CD14-positive monocyte (primary cell): ENCODE results near the gene VPS52. TPM values are rescaled to one million over a fixed set of nuclear protein-coding genes. Genes with fewer than 3 reads are reported as not detected.

Experiments used
- DNase-seq, 3 donors: peaks; one replicate each; pipeline ENCODE4 v3.0.0-alpha.2; 2011 to 2022
- H2AFZ ChIP-seq: 2 replicates; pipeline ENCODE4 v1.6.0; 2012; ENCODE audit warnings: mild to moderate bottlenecking, low read depth, low read length, inconsistent platforms; ENCODE audit not compliant: insufficient read depth, poor library complexity, severe bottlenecking
- H3K27ac ChIP-seq, 2 donors: 1 replicate in 1 of 2; 2 replicates in 1 of 2; pipeline ENCODE4 v1.5.1; 2012 to 2013; ENCODE audit warnings: low read length in 2 of 2, control low read depth in 1 of 2, inconsistent platforms in 1 of 2, low read depth in 1 of 2, mild to moderate bottlenecking in 1 of 2
- H3K27me3 ChIP-seq, 2 donors: one replicate each; pipeline versions ENCODE4 v1.6.0 to v1.6.1; 2011 to 2013; ENCODE audit warnings: low read length in 2 of 2; ENCODE audit not compliant: control insufficient read depth in 2 of 2, insufficient read depth in 2 of 2
- H3K36me3 ChIP-seq, 2 donors: replicated peaks in 1 of 2; 1 replicate in 1 of 2; 2 replicates in 1 of 2; pipeline versions ENCODE4 v1.5.1 to v1.6.1; 2012 to 2013; ENCODE audit warnings: low read length in 2 of 2, control low read depth in 1 of 2, inconsistent platforms in 1 of 2, mild to moderate bottlenecking in 1 of 2; ENCODE audit not compliant: insufficient read depth in 2 of 2, control insufficient read depth in 1 of 2
- H3K4me1 ChIP-seq, 2 donors: 1 replicate in 1 of 2; 2 replicates in 1 of 2; pipeline versions ENCODE4 v1.5.1 to v1.6.1; 2012 to 2013; ENCODE audit warnings: low read length in 2 of 2, control low read depth in 1 of 2, inconsistent platforms in 1 of 2, mild to moderate bottlenecking in 1 of 2, moderate library complexity in 1 of 2; ENCODE audit not compliant: insufficient read depth in 2 of 2, control insufficient read depth in 1 of 2
- H3K4me2 ChIP-seq: replicated peaks from 2 replicates; pipeline ENCODE3; 2012; ENCODE audit warnings: low read length, moderate library complexity, mild to moderate bottlenecking; ENCODE audit not compliant: poor library complexity, severe bottlenecking; ENCODE audit errors: extremely low read depth
- H3K4me3 ChIP-seq, 3 experiments: fragments of 200-600 bp in 1 of 3; sonication (generic) in 1 of 3; replicated peaks in 1 of 3; 1 replicate in 2 of 3; 2 replicates in 1 of 3; pipeline ENCODE4 v1.5.1; 2011 to 2013; ENCODE audit warnings: low read length in 3 of 3, mild to moderate bottlenecking in 3 of 3, control low read depth in 2 of 3, low read depth in 2 of 3, inconsistent platforms in 1 of 3, moderate library complexity in 1 of 3
- H3K79me2 ChIP-seq: 2 replicates; pipeline ENCODE4 v1.6.0; 2012; ENCODE audit warnings: mild to moderate bottlenecking, control low read depth, inconsistent platforms, low read length, moderate library complexity; ENCODE audit not compliant: insufficient read depth
- H3K9ac ChIP-seq: 2 replicates; pipeline ENCODE4 v1.6.0; 2017; ENCODE audit warnings: low read length, mild to moderate bottlenecking; ENCODE audit not compliant: insufficient read depth, poor library complexity, severe bottlenecking
- H3K9me3 ChIP-seq, 2 donors: replicated peaks in 1 of 2; 1 replicate in 1 of 2; 2 replicates in 1 of 2; pipeline versions ENCODE4 v1.5.1 to v1.6.1; 2012 to 2013; ENCODE audit warnings: low read length in 2 of 2, control low read depth in 1 of 2; ENCODE audit not compliant: control insufficient read depth in 1 of 2, insufficient read depth in 1 of 2
- H4K20me1 ChIP-seq: 2 replicates; pipeline ENCODE4 v1.6.0; 2012; ENCODE audit warnings: mild to moderate bottlenecking, low read length, control low read depth, moderate library complexity; ENCODE audit not compliant: insufficient read depth
- H3K27ac Mint-ChIP-seq, 7 donors: one replicate each; pipeline ENCODE4 v1.8.0; 2020; ENCODE audit warnings: mild to moderate bottlenecking in 7 of 7, mixed read lengths in 7 of 7, moderate library complexity in 6 of 7, inconsistent platforms in 2 of 7
- H3K27me3 Mint-ChIP-seq, 3 donors: one replicate each; pipeline ENCODE4 v1.8.0; 2021 to 2022; ENCODE audit warnings: low read depth in 3 of 3, mild to moderate bottlenecking in 3 of 3, mixed read lengths in 3 of 3, moderate library complexity in 3 of 3, inconsistent platforms in 1 of 3
- H3K36me3 Mint-ChIP-seq, 2 donors: one replicate each; pipeline ENCODE4 v1.8.0; 2020; ENCODE audit warnings: mixed read lengths in 2 of 2, inconsistent platforms in 1 of 2, mild to moderate bottlenecking in 1 of 2
- H3K4me1 Mint-ChIP-seq: one replicate; pipeline ENCODE4 v1.8.0; 2020; ENCODE audit warnings: mild to moderate bottlenecking, mixed read lengths
- H3K4me3 Mint-ChIP-seq, 2 donors: one replicate each; pipeline ENCODE4 v1.8.0; 2020; ENCODE audit warnings: mild to moderate bottlenecking in 2 of 2, mixed read lengths in 2 of 2, moderate library complexity in 1 of 2
- H3K9me3 Mint-ChIP-seq, 7 donors: one replicate each; pipeline ENCODE4 v1.8.0; 2020 to 2022; ENCODE audit warnings: mixed read lengths in 7 of 7, mild to moderate bottlenecking in 6 of 7, moderate library complexity in 6 of 7, inconsistent platforms in 2 of 7
- WGBS: methylation state at CpG from one replicate; pipeline ENCODE4 v1.1.5; 2013; ENCODE audit warnings: missing lambda C conversion rate; ENCODE audit not compliant: insufficient coverage; 5-methylcytosine and 5-hydroxymethylcytosine counted together
- intact Hi-C, 2 donors: fragments of 100-400 bp; cut with micrococcal nuclease; formaldehyde crosslinking; loops; one replicate each; pipeline versions ENCODE4 v1.15.0 to v1.15.1; 2023
- polyA plus RNA-seq, 3 donors: library from polyadenylated mRNA; depleted of rRNA in 1 of 3; unstranded in 2 of 3; stranded (reverse) in 1 of 3; fragments of 300-500 nt in 2 of 3; fragments of >200 nt in 1 of 3; fragmentation: Illumina TruSeq in 2 of 3; gene quantifications; 1 replicate in 2 of 3; 2 replicates in 1 of 3; pipeline ENCODE4 v1.2.3, GENCODE V29; 2012 to 2021
- TF ChIP-seq, protein P1 (sequence below): fragments of 200-600 bp; IDR thresholded peaks from one replicate; pipeline ENCODE4 v1.8.0; 2022; ENCODE audit warnings: antibody characterized with exemption, mild to moderate bottlenecking

Gene VPS52
- polyA plus RNA-seq, 3 donors: 11.0 to 150 (median 14.5) TPM

DNA sequence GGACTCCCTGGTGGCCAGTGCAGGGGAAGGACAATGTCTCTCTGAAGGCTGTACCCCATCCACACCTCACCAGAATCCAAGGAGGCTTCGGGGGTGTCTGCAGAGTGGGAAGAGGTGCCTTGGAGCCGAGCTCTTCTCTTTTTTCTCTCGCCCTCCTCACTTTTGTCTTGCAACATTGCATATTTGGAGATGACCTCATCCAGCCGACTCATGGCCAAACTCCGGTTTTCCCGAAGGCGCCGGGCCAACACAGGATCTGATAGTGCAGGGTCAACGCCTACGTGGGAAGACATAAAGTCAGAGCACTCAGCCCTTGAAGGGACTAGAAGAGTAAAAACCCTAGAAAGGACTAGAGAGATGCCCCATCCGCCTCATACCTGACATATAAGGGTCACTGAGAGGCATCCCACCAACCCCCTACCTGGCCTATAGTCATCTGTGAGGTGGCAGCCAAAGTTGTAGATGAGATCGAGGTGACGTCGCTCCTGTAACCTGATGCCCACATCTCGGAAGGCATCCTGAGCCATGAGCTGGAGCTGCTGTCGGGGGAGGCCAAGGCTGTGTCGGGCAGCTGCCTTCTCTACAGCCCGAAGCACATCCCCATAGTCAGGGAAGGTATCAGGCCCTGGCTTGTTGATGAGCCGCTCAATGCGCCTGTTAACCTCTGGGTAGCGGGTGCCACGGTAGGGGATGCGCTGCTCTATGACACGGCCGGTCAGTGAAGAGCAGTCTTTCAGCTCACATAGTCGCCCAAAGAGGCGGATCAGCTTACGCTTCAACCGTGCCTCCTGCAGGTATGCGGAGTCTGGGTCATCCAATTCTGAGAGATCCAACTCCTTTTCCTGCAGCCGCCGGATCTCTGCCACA, 48.9 kb upstream of the VPS52 start:
- Mint-ChIP-seq H3K4me3 (no peak overlapping the region), H3K27ac (peak overlapping the region in 3 of 7 donors; percentile 13 to 50 (median 43)), H3K36me3 (peaks cover 31 to 43% of the 10 kb centered on the region in 2 donors), H3K9me3 (peaks cover 0 to 3% (median 1%) of the 10 kb centered on the region in 7 donors), H3K4me1 (peaks cover 72% of the 10 kb centered on the region), H3K27me3 (peaks cover 0 to 2% (median 0%) of the 10 kb centered on the region in 3 donors)
- Histone ChIP-seq H3K9ac (no peak overlapping the region), H3K36me3 (peaks cover 28 to 38% of the 10 kb centered on the region in 2 donors), H3K9me3 (no peaks in the 10 kb centered on the region), H2AFZ (no peak overlapping the region), H4K20me1 (peaks cover 42% of the 10 kb centered on the region), H3K27me3 (no peaks in the 10 kb centered on the region), H3K4me1 (peaks cover 60 to 76% of the 10 kb centered on the region in 2 donors), H3K4me2 (no peak overlapping the region), H3K27ac (peak overlapping the region in 1 of 2 donors; percentile 40), H3K4me3 (no peak overlapping the region), H3K79me2 (peaks cover 62% of the 10 kb centered on the region)
- WGBS: 95% methylated on average over 20 of the region's 32 CpGs
- peak in 1 of 3 donors; percentile 22 for DNase-seq
- intact Hi-C loops: no loop called here
- TF ChIP-seq, protein P1, sequence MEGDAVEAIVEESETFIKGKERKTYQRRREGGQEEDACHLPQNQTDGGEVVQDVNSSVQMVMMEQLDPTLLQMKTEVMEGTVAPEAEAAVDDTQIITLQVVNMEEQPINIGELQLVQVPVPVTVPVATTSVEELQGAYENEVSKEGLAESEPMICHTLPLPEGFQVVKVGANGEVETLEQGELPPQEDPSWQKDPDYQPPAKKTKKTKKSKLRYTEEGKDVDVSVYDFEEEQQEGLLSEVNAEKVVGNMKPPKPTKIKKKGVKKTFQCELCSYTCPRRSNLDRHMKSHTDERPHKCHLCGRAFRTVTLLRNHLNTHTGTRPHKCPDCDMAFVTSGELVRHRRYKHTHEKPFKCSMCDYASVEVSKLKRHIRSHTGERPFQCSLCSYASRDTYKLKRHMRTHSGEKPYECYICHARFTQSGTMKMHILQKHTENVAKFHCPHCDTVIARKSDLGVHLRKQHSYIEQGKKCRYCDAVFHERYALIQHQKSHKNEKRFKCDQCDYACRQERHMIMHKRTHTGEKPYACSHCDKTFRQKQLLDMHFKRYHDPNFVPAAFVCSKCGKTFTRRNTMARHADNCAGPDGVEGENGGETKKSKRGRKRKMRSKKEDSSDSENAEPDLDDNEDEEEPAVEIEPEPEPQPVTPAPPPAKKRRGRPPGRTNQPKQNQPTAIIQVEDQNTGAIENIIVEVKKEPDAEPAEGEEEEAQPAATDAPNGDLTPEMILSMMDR: no peak

DNA sequence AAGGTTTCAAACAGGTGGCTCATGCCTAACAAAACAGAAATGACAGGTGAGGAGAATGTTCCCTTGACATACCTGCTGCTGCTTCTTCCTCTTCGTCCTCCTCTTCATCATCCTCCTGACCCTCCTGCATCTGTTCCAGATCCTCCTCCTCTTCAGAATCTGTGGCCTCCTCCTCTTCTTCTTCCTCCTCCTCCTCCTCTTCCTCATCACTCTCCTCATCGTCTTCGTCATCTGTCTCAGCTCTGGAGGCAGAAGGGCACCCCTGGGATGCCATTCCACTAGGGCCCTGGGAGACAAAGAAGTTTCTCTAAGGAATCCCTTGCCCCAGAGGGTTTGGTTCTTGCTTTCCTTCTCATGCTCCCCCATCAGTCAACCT, 48.3 kb upstream of the VPS52 start:
- Histone ChIP-seq H3K9ac (no peak overlapping the region), H3K36me3 (peaks cover 28 to 38% of the 10 kb centered on the region in 2 donors), H3K27ac (no peak overlapping the region), H3K9me3 (no peaks in the 10 kb centered on the region), H3K4me1 (peaks cover 66 to 82% of the 10 kb centered on the region in 2 donors), H3K27me3 (no peaks in the 10 kb centered on the region), H2AFZ (no peak overlapping the region), H3K4me2 (no peak overlapping the region), H4K20me1 (peaks cover 45% of the 10 kb centered on the region), H3K79me2 (peaks cover 66% of the 10 kb centered on the region), H3K4me3 (no peak overlapping the region)
- TF ChIP-seq, protein P1: no peak
- Mint-ChIP-seq H3K4me3 (no peak overlapping the region), H3K27ac (peak overlapping the region in 4 of 7 donors; percentile 13 to 64 (median 46)), H3K4me1 (peaks cover 78% of the 10 kb centered on the region), H3K9me3 (peaks cover 0 to 3% (median 1%) of the 10 kb centered on the region in 7 donors), H3K27me3 (peaks cover 0 to 2% (median 0%) of the 10 kb centered on the region in 3 donors), H3K36me3 (peaks cover 31 to 43% of the 10 kb centered on the region in 2 donors)
- DNase-seq: no peak
- intact Hi-C loops: loop anchor here in 1 of 2 donors (10.0 kb wide), 1 partner anchor 95 kb away; the partner anchor contains the start of genes CUTA and PHF1
- WGBS: 100% methylated on average over 2 of the region's 3 CpGs
